Liver (tissue), 9 donors: ENCODE results near the gene HPCAL1. TPM values are rescaled to one million over a fixed set of nuclear protein-coding genes. Genes with fewer than 3 reads are reported as not detected.

Experiments used
- DNase-seq: peaks from one replicate; pipeline ENCODE4 v3.0.0-alpha.2; 2017; ENCODE audit warnings: low spot score
- H3K27ac ChIP-seq, 2 donors: one replicate each; pipeline ENCODE4 v1.7.0; 2013; ENCODE audit warnings: inconsistent platforms in 2 of 2, low read length in 2 of 2, control low read depth in 1 of 2, low read depth in 1 of 2, mild to moderate bottlenecking in 1 of 2
- H3K27me3 ChIP-seq, 4 donors: one replicate each; pipeline versions ENCODE4 v1.6.1 to v1.7.0; 2013; ENCODE audit warnings: low read length in 3 of 4, inconsistent platforms in 1 of 4, mild to moderate bottlenecking in 1 of 4, moderate library complexity in 1 of 4; ENCODE audit not compliant: control insufficient read depth in 4 of 4, insufficient read depth in 4 of 4
- H3K36me3 ChIP-seq, 4 donors: one replicate each; pipeline versions ENCODE4 v1.6.1 to v1.7.0; 2013; ENCODE audit warnings: low read length in 3 of 4, mild to moderate bottlenecking in 3 of 4, low read depth in 1 of 4, moderate library complexity in 1 of 4; ENCODE audit not compliant: control insufficient read depth in 4 of 4, insufficient read depth in 3 of 4
- H3K4me1 ChIP-seq, 4 donors: one replicate each; pipeline versions ENCODE4 v1.6.1 to v1.7.0; 2013; ENCODE audit warnings: low read length in 3 of 4, mild to moderate bottlenecking in 3 of 4, moderate library complexity in 1 of 4; ENCODE audit not compliant: control insufficient read depth in 4 of 4, insufficient read depth in 4 of 4
- H3K4me3 ChIP-seq, 3 donors: one replicate each; pipeline versions ENCODE4 v1.6.1 to v1.7.0; 2013; ENCODE audit warnings: low read length in 3 of 3, control low read depth in 1 of 3, low read depth in 1 of 3, mild to moderate bottlenecking in 1 of 3
- H3K9ac ChIP-seq, 2 donors: one replicate each; pipeline ENCODE4 v1.7.0; 2013; ENCODE audit warnings: low read length in 2 of 2, mild to moderate bottlenecking in 2 of 2, moderate library complexity in 2 of 2, control low read depth in 1 of 2, low read depth in 1 of 2
- H3K9me3 ChIP-seq, 4 donors: one replicate each; pipeline versions ENCODE4 v1.6.1 to v1.7.0; 2013; ENCODE audit warnings: low read length in 3 of 4; ENCODE audit not compliant: control insufficient read depth in 4 of 4
- ATF3 ChIP-seq: IDR thresholded peaks from 2 replicates; pipeline ENCODE4 v1.6.1; 2016; ENCODE audit warnings: antibody characterized with exemption
- EGR1 ChIP-seq, 2 donors: IDR thresholded peaks; 2 replicates each; pipeline ENCODE4 v1.6.1; 2016 to 2018; ENCODE audit warnings: antibody characterized with exemption in 2 of 2, low read depth in 2 of 2
- FOXA1 ChIP-seq: IDR thresholded peaks from 2 replicates; pipeline ENCODE4 v1.6.1; 2016; ENCODE audit warnings: antibody characterized with exemption
- FOXA2 ChIP-seq: IDR thresholded peaks from 2 replicates; pipeline ENCODE4 v1.6.1; 2016; ENCODE audit warnings: antibody characterized with exemption
- GABPA ChIP-seq, 2 donors: IDR thresholded peaks in 1 of 2; conservative IDR thresholded peaks in 1 of 2; 2 replicates each; pipeline ENCODE4 v1.6.1; 2016; ENCODE audit warnings: antibody characterized with exemption in 2 of 2, mild to moderate bottlenecking in 1 of 2, moderate library complexity in 1 of 2
- HNF4A ChIP-seq, 2 donors: conservative IDR thresholded peaks; 2 replicates each; pipeline ENCODE4 v1.6.1; 2016; ENCODE audit warnings: antibody characterized with exemption in 2 of 2, mild to moderate bottlenecking in 2 of 2
- HNF4G ChIP-seq: IDR thresholded peaks from 2 replicates; pipeline ENCODE4 v1.6.1; 2016; ENCODE audit warnings: antibody characterized with exemption
- JUND ChIP-seq, 2 donors: IDR thresholded peaks; 2 replicates each; pipeline ENCODE4 v1.6.1; 2016; ENCODE audit warnings: antibody characterized with exemption in 2 of 2
- MAX ChIP-seq: IDR thresholded peaks from 2 replicates; pipeline ENCODE4 v1.6.1; 2016; ENCODE audit warnings: antibody characterized with exemption
- NR2F2 ChIP-seq: IDR thresholded peaks from 2 replicates; pipeline ENCODE4 v1.6.1; 2016; ENCODE audit warnings: antibody characterized with exemption
- RAD21 ChIP-seq, 2 donors: IDR thresholded peaks; 2 replicates each; pipeline ENCODE4 v1.6.1; 2016; ENCODE audit warnings: antibody characterized with exemption in 2 of 2, mild to moderate bottlenecking in 2 of 2
- REST ChIP-seq: IDR thresholded peaks from 2 replicates; pipeline ENCODE4 v1.6.1; 2016; ENCODE audit warnings: antibody characterized with exemption, mild to moderate bottlenecking
- RXRA ChIP-seq, 2 donors: IDR thresholded peaks; 2 replicates each; pipeline ENCODE4 v1.6.1; 2017 to 2018; ENCODE audit warnings: antibody characterized with exemption in 2 of 2, mild to moderate bottlenecking in 1 of 2
- SP1 ChIP-seq: IDR thresholded peaks from 2 replicates; pipeline ENCODE4 v1.6.1; 2018; ENCODE audit warnings: antibody characterized with exemption, mild to moderate bottlenecking
- TAF1 ChIP-seq: conservative IDR thresholded peaks from 2 replicates; pipeline ENCODE4 v1.6.1; 2016; ENCODE audit warnings: antibody characterized with exemption, mild to moderate bottlenecking
- YY1 ChIP-seq: IDR thresholded peaks from 2 replicates; pipeline ENCODE4 v1.6.1; 2016; ENCODE audit warnings: antibody characterized with exemption, mild to moderate bottlenecking
- ZBTB33 ChIP-seq: IDR thresholded peaks from 2 replicates; pipeline ENCODE4 v1.6.1; 2016; ENCODE audit warnings: antibody characterized with exemption
- WGBS: extraction: QIAGEN DNeasy Blood & Tissue Kit; methylation state at CpG from one replicate; pipeline ENCODE4 v1.1.7; 2013; 5-methylcytosine and 5-hydroxymethylcytosine counted together
- polyA plus RNA-seq, 2 donors: library from polyadenylated mRNA; stranded (reverse) in 1 of 2; unstranded in 1 of 2; fragments of 200-250 nt in 1 of 2; fragments of >200 nt in 1 of 2; fragmentation: Nextera tagmentation in 1 of 2; extraction: Ambion mirVana in 1 of 2; gene quantifications; one replicate each; pipeline versions ENCODE4 v1.2.1 to v1.2.3, GENCODE V29; 2013 to 2015
- total RNA-seq, 2 donors: library from RNA; depleted of rRNA; stranded (reverse); fragments of >200 nt; gene quantifications; one replicate each; pipeline ENCODE4 v1.2.3, GENCODE V29; 2014
- donor health status: healthy.
- donor health status: healthy.
- donor health status: healthy.
- donor health status: healthy.
- donor health status: healthy.

The HPCAL1 gene
- total and polyA plus RNA-seq, 4 donors, result 17.3 to 27.9 (median 22.9) TPM

- TF ChIP-seq MAX (no peak), SP1 (no peak), YY1 (no peak), RXRA (IDR thresholded peaks at IDR 0.05) (no peak), HNF4A (conservative IDR thresholded peaks at IDR 0.05) (no peak), HNF4G (no peak), NR2F2 (no peak), RAD21 (IDR thresholded peaks at IDR 0.05) (no peak), TAF1 (no peak)
These were observed 14.2 kb downstream of the HPCAL1 start (continued) for GRCh38 chr2:10316860-10317259.

GRCh38 chr2:10317646-10318045 lies 14.9 kb downstream of the HPCAL1 start:
- TF ChIP-seq FOXA1 (no peak), NR2F2 (no peak), MAX (no peak), ATF3 (no peak), JUND (IDR thresholded peaks at IDR 0.05) (no peak), ZBTB33 (no peak), GABPA (IDR thresholded peaks at IDR 0.05 in 1 of 2, conservative IDR thresholded peaks at IDR 0.05 in 1 of 2) (no peak), YY1 (no peak), HNF4G (no peak), RXRA (IDR thresholded peaks at IDR 0.05) (no peak), SP1 (no peak), TAF1 (no peak), EGR1 (IDR thresholded peaks at IDR 0.05; ENCODE audit: low read depth in 2 of 2) (no peak), REST (no peak), HNF4A (conservative IDR thresholded peaks at IDR 0.05) (no peak), FOXA2 (no peak)
- DNase-seq, result no peak
- H3K4me3 ChIP-seq, result no peak overlapping the region
- 89% methylated on average over 5 of the region's 5 CpGs for WGBS
- peaks cover 0 to 2% (median under 1%) of the 10 kb centered on the region in 4 donors for H3K4me1 ChIP-seq
- no peaks in the 10 kb centered on the region for H3K9me3 ChIP-seq
- H3K9ac ChIP-seq, result no peak overlapping the region
- H3K36me3 ChIP-seq, result peaks cover 0 to 4% (median 1%) of the 10 kb centered on the region in 4 donors
- H3K27ac ChIP-seq, result no peak overlapping the region
- no peaks in the 10 kb centered on the region for H3K27me3 ChIP-seq
